K562 (cell line): ENCODE measurements around the gene TTC22. TPM values are rescaled to one million over a fixed set of nuclear protein-coding genes. Genes with fewer than 3 reads are reported as not detected.

ENCODE experiments used
- ATAC-seq: fragments of 200-7000 bp; cut with Tn5 transposase; 3 replicates; pipeline ENCODE4 v1.9.1; 2020; ENCODE audit warnings: moderate library complexity
- BruUV-seq: library from RNA; stranded (reverse); fragments of 400-500 nt; replicated peaks from 2 replicates; lab custom pipeline; 2021; lab: Mats Ljungman, UMichigan
- CTCF ChIA-PET: fragments of 300-600 bp; formaldehyde crosslinking; extraction: SDS; loops from one replicate; lab custom pipeline; 2021; ENCODE audit warnings: low intra/inter-chr PET ratio; lab: Yijun Ruan, JAX
- POLR2A ChIA-PET: fragments of 300-600, 350-650 bp; sonication (Branson Sonifier 250); formaldehyde crosslinking; extraction: SDS; loops from one replicate; lab custom pipeline; 2021; ENCODE audit warnings: antibody characterized with exemption, inconsistent platforms; lab: Yijun Ruan, JAX
- DNase-seq, 4 experiments: peaks; one replicate each; pipeline versions ENCODE4 v3.0.0 to v3.0.0-alpha.2; 2011 to 2018; ENCODE audit warnings: low spot score in 3 of 4, mixed read lengths in 3 of 4; ENCODE audit errors: extremely low read depth in 1 of 4
- FAIRE-seq: peaks from 2 replicates; lab custom pipeline; 2011; peaks lifted over from hg19 to GRCh38; lab: Jason Lieb, UNC
- H2AFZ ChIP-seq: 2 replicates; pipeline ENCODE4 v1.6.0; 2011; ENCODE audit warnings: low read depth, low read length, control low read depth, inconsistent platforms
- H3K27ac ChIP-seq: fragments of 200-600 bp; 3 replicates; pipeline ENCODE4 v1.8.0; 2011; ENCODE audit warnings: low read depth, mild to moderate bottlenecking, control low read depth, inconsistent platforms, low read length, moderate library complexity, mixed read lengths; ENCODE audit errors: extremely low read depth
- H3K27me3 ChIP-seq, 2 experiments: fragments of 300-600 bp in 1 of 2; 2 replicates in 1 of 2; 3 replicates in 1 of 2; pipeline versions ENCODE4 v1.6.0 to v1.8.0; 2011; ENCODE audit warnings: inconsistent platforms in 2 of 2, low read length in 2 of 2, mild to moderate bottlenecking in 1 of 2, mixed read lengths in 1 of 2, moderate library complexity in 1 of 2; ENCODE audit not compliant: control insufficient read depth in 2 of 2, insufficient read depth in 2 of 2
- H3K36me3 ChIP-seq: fragments of 300-600 bp; 3 replicates; pipeline ENCODE4 v1.8.0; 2011; ENCODE audit warnings: mild to moderate bottlenecking, low read length, inconsistent platforms; ENCODE audit not compliant: control insufficient read depth, insufficient read depth
- H3K4me1 ChIP-seq, 2 experiments: fragments of 200-600 bp in 1 of 2; replicated peaks in 1 of 2; 2 replicates in 1 of 2; 3 replicates in 1 of 2; pipeline versions ENCODE4 v1.5.1 to v1.8.0; 2011; ENCODE audit warnings: inconsistent platforms in 2 of 2, low read length in 2 of 2, mild to moderate bottlenecking in 1 of 2, mixed read lengths in 1 of 2, moderate library complexity in 1 of 2; ENCODE audit not compliant: control insufficient read depth in 2 of 2, insufficient read depth in 2 of 2
- H3K4me2 ChIP-seq: 2 replicates; pipeline ENCODE4 v1.6.1; 2011; ENCODE audit warnings: low read length, control low read depth, inconsistent platforms, mixed read lengths; ENCODE audit not compliant: insufficient read depth
- H3K4me3 ChIP-seq: fragments of 200-600 bp; sonication (generic), shearing (Covaris generic); 2 replicates; pipeline ENCODE4 v1.5.1; 2016; ENCODE audit warnings: control low read depth, inconsistent platforms
- H3K79me2 ChIP-seq: fragments of 200-600 bp; 3 replicates; pipeline ENCODE4 v1.8.0; 2011; ENCODE audit warnings: low read length, inconsistent platforms; ENCODE audit not compliant: control insufficient read depth, insufficient read depth
- H3K9ac ChIP-seq, 2 experiments: 2 replicates each; pipeline versions ENCODE4 v1.6.0 to v1.6.1; 2011; ENCODE audit warnings: low read depth in 2 of 2, low read length in 2 of 2, control low read depth in 1 of 2, inconsistent platforms in 1 of 2, mild to moderate bottlenecking in 1 of 2, mixed read lengths in 1 of 2; ENCODE audit not compliant: insufficient read depth in 1 of 2
- H3K9me1 ChIP-seq: one replicate; pipeline ENCODE4 v1.6.0; 2011; ENCODE audit warnings: inconsistent platforms, mild to moderate bottlenecking, low read length, moderate library complexity; ENCODE audit not compliant: control insufficient read depth, insufficient read depth
- H3K9me3 ChIP-seq: replicated peaks from 2 replicates; pipeline ENCODE4 v1.5.1; 2011; ENCODE audit warnings: low read depth, low read length, inconsistent platforms; ENCODE audit not compliant: control insufficient read depth, insufficient read depth
- H4K20me1 ChIP-seq: replicated peaks from 2 replicates; pipeline ENCODE4 v1.6.1; 2011; ENCODE audit warnings: low read length, inconsistent platforms, mixed read lengths; ENCODE audit not compliant: control insufficient read depth, insufficient read depth
- HNRNPL ChIP-seq: fragments of 200-400 bp; formaldehyde crosslinking; IDR thresholded peaks from 2 replicates; pipeline ENCODE4 v1.6.1; 2017; ENCODE audit warnings: low read depth, mild to moderate bottlenecking, low read length
- MAFG ChIP-seq: fragments of 450-650 bp; conservative IDR thresholded peaks from 2 replicates; pipeline ENCODE4 v1.6.1; 2016; ENCODE audit warnings: missing genetic modification characterization, missing compliant biosample characterization
- NFRKB ChIP-seq: fragments of 450-650 bp; IDR thresholded peaks from 2 replicates; pipeline ENCODE4 v1.6.1; 2016; ENCODE audit warnings: low read depth
- NFYB ChIP-seq: IDR thresholded peaks from 2 replicates; pipeline ENCODE4 v1.6.1; 2011; ENCODE audit warnings: mild to moderate bottlenecking, moderate library complexity; ENCODE audit not compliant: insufficient read length; ENCODE audit errors: extremely low read depth
- PHF21A ChIP-seq: fragments of 450-650 bp; IDR thresholded peaks from 2 replicates; pipeline ENCODE4 v1.6.1; 2017; ENCODE audit warnings: low read depth, borderline replicate concordance
- ZKSCAN1 ChIP-seq: fragments of 150-350 bp; IDR thresholded peaks from 2 replicates; pipeline ENCODE4 v1.6.1; 2016; ENCODE audit warnings: low read depth, low read length
- ZNF561 ChIP-seq: fragments of 450-650 bp; formaldehyde crosslinking; conservative IDR thresholded peaks from 2 replicates; pipeline ENCODE4 v1.4.0; 2020; ENCODE audit warnings: mild to moderate bottlenecking, moderate library complexity
- ZNF76 ChIP-seq: fragments of 250-450 bp; sonication (Bioruptor Pico); IDR thresholded peaks from 2 replicates; pipeline ENCODE4 v1.4.0; 2020; ENCODE audit warnings: mild to moderate bottlenecking, moderate library complexity, borderline replicate concordance
- WGBS: fragments of 100-300 bp; shearing (Covaris generic); methylation state at CpG from one replicate; pipeline ENCODE4 v1.1.6; 2016; ENCODE audit warnings: low coverage, mixed read lengths; ENCODE audit not compliant: insufficient coverage; ENCODE audit errors: missing lambda C conversion rate; 5-methylcytosine and 5-hydroxymethylcytosine counted together
- in situ Hi-C: fragments of 300-500 bp; cut with MboI; formaldehyde crosslinking; loops from 4 replicates; pipeline ENCODE4 v1.15.0; 2018; ENCODE audit warnings: inconsistent platforms, mixed read lengths
- intact Hi-C: fragments of 100-400 bp; cut with micrococcal nuclease; formaldehyde crosslinking; loops from 2 replicates; pipeline ENCODE4 v1.14.2; 2022
- polyA plus RNA-seq, 8 experiments: library from polyadenylated mRNA; depleted of rRNA in 4 of 8; stranded (reverse) in 5 of 8; unstranded in 3 of 8; fragments of >200 nt; fragmentation: Nextera tagmentation in 2 of 8; fragmentation: Illumina TruSeq in 1 of 8; extraction: Ambion mirVana in 2 of 8; extraction: Trizol in 1 of 8; gene quantifications; 2 replicates each; pipeline versions ENCODE4 v1.2.1 to v1.2.3, GENCODE V29; 2011 to 2014; ENCODE audit warnings: inconsistent platforms in 1 of 8, missing spikeins in 1 of 8
- total RNA-seq, 7 experiments: library from RNA; depleted of rRNA in 6 of 7; stranded (reverse); fragments of >200 nt in 6 of 7; fragmentation: Illumina TruSeq in 2 of 7; extraction: Trizol in 2 of 7; gene quantifications; 2 replicates each; pipeline versions ENCODE4 v1.2.1 to v1.2.3, GENCODE V29; 2011 to 2021; ENCODE audit warnings: low replicate concordance in 1 of 7
- TF ChIP-seq, protein P1 (sequence below): fragments of 250-450 bp; sonication (Bioruptor Pico); IDR thresholded peaks from 2 replicates; pipeline ENCODE4 v1.5.1; 2021; ENCODE audit warnings: mild to moderate bottlenecking

The TTC22 gene
- total and polyA plus RNA-seq, 9 of the 15 experiments (the other 6 are each of a cell fraction or from before 2014, with no cell fraction given) = 0.07 TPM; not detected in 8

DNA sequence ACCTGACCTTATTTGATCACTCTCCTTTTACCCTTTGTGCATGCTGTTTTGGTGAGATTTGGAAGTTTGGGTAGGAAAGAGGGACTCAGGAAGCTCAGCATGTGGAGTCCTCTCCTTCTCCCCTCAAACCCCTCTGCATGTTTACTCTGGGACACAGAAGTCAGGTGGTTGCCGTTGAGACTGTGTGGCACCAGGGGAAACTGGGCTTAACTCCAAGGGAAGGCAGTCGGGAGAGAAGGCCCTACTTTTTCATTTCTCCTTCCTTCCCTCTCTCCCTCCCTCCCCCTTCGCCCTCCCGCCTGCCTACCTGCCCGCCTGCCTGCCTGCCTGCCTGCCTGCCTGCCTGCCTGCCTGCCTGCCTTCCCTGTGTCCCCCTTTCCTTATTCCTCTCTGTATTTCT lies 34.8 kb upstream of the TTC22 start (continued):
- no peak for TF ChIP-seq ZNF76
- TF ChIP-seq ZNF561 (CRISPR knock-in tag) = no peak
- no peak for TF ChIP-seq HNRNPL
- TF ChIP-seq NFRKB = no peak
- no peak for TF ChIP-seq MAFG
- TF ChIP-seq NFYB = no peak
- TF ChIP-seq, protein P1, sequence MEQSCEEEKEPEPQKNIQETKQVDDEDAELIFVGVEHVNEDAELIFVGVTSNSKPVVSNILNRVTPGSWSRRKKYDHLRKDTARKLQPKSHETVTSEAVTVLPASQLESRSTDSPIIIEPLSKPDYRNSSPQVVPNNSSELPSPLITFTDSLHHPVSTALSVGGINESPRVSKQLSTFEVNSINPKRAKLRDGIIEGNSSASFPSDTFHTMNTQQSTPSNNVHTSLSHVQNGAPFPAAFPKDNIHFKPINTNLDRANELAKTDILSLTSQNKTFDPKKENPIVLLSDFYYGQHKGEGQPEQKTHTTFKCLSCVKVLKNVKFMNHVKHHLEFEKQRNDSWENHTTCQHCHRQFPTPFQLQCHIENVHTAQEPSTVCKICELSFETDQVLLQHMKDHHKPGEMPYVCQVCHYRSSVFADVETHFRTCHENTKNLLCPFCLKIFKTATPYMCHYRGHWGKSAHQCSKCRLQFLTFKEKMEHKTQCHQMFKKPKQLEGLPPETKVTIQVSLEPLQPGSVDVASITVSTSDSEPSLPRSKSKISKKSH (CRISPR knock-in tag) = no peak

DNA sequence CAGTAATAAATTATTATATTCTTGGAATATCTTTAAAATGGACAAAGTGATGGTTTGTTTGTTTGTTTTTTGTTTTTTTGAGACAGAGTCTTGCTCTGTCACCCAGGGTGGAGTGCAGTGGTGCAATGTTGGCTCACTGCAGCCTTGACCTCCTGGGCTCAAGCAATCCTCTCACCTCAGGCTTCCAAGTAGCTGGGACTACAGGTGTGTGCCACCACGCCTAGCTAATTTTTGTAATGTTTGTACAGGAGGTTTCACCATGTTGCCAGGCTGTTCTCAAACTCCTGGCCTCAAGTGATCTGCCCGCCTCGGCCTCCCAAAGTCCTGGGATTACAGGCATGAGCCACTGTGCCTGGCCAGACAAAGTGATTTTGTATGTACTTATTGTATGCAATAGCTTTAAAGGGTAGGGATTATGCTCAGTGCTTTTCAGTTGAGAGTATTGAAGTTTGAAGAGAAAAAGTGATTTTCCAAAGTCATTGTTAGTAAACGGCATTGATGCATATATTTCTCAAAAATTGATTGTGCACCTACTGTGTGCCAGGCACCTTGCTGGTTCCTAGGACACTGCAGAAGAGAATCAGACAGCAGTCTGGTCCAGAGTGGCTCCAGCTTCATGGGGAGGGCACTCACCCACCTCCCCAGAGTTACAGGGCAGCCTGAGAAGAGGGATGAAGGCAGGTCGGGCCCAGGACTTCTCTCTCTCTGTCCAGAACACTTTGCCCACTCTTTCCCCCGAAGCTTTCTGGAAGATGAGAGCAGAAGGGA lies 34.2 kb upstream of the TTC22 start:
- WGBS = under 1% methylated on average over 6 of the region's 6 CpGs
- no TSS peak for BruUV-seq
- Histone ChIP-seq H4K20me1 (no peaks in the 10 kb centered on the region), H3K4me1 (no peaks in the 10 kb centered on the region), H3K36me3 (no peaks in the 10 kb centered on the region), H3K79me2 (no peaks in the 10 kb centered on the region), H3K27me3 (peaks cover 16 to 35% of the 10 kb centered on the region in 2 experiments; a peak in 4 of 5 replicates), H3K9me1 (no peaks in the 10 kb centered on the region), H3K27ac (no peak overlapping the region), H3K9me3 (no peaks in the 10 kb centered on the region), H3K4me3 (no peak overlapping the region), H3K9ac (no peak overlapping the region), H3K4me2 (no peak overlapping the region), H2AFZ (no peak overlapping the region)
- no peak for FAIRE-seq
- in situ Hi-C loops = no loop called here
- intact Hi-C loops = no loop called here
- TF ChIP-seq ZKSCAN1 (peak; percentile 65), PHF21A (no peak)
- TF ChIP-seq, all 486 proteins: peak for 1
- no peak for ATAC-seq
- ChIA-PET POLR2A (interaction anchor here (1.6 kb wide), 1 partner anchor 13 kb away, joined by 6 read pairs; no protein-coding TSS in a partner anchor), CTCF (no interaction called here)
- DNase-seq = no peak
